WTC11 (cell line): ENCODE measurements around the gene G0S2. TPM values are rescaled to one million over a fixed set of nuclear protein-coding genes. Genes with fewer than 3 reads are reported as not detected.
"Not testable (repeated sequence)": the region's sequence is repeated elsewhere in the genome, so short reads cannot be mapped to it uniquely, and the experiment has no call there.

Experiments
- ATAC-seq: fragments of 200-7000 bp; cut with Tn5 transposase; 2 replicates; pipeline ENCODE4 v1.10.0; 2021; ENCODE audit warnings: mild to moderate bottlenecking, moderate library complexity
- CTCF ChIA-PET: fragments of 300-600 bp; sonication (Branson Sonifier 250); formaldehyde crosslinking; loops from one replicate; lab custom pipeline; 2021; ENCODE audit warnings: antibody characterized with exemption; lab: Charles Lee
- POLR2A ChIA-PET: fragments of 350-600 bp; sonication (Branson Sonifier 250); formaldehyde crosslinking; loops from one replicate; lab custom pipeline; 2021; ENCODE audit warnings: antibody characterized with exemption; lab: Charles Lee
- DNase-seq: peaks from one replicate; pipeline ENCODE4 v3.0.0; 2021; ENCODE audit warnings: low spot score
- H3K27ac Mint-ChIP-seq: 2 replicates; pipeline ENCODE4 v1.8.0; 2021; ENCODE audit warnings: mixed read lengths
- H3K27me3 Mint-ChIP-seq: 2 replicates; pipeline ENCODE4 v1.8.0; 2021; ENCODE audit warnings: low read depth, mild to moderate bottlenecking, moderate library complexity, mixed read lengths
- H3K36me3 Mint-ChIP-seq: 2 replicates; pipeline ENCODE4 v1.8.0; 2021; ENCODE audit warnings: mixed read lengths
- H3K4me1 Mint-ChIP-seq: 2 replicates; pipeline ENCODE4 v1.8.0; 2022; ENCODE audit warnings: mixed read lengths
- H3K4me3 Mint-ChIP-seq: 2 replicates; pipeline ENCODE4 v1.8.0; 2021; ENCODE audit warnings: mild to moderate bottlenecking, moderate library complexity, mixed read lengths
- H3K9me3 Mint-ChIP-seq: 2 replicates; pipeline ENCODE4 v1.8.0; 2021; ENCODE audit warnings: mixed read lengths
- CREM ChIP-seq: sonication (generic); formaldehyde crosslinking; IDR thresholded peaks from 2 replicates; pipeline ENCODE4 v1.8.1; 2022; ENCODE audit warnings: mild to moderate bottlenecking, missing genetic modification reagents, moderate library complexity
- ELF4 ChIP-seq: sonication (generic); formaldehyde crosslinking; IDR thresholded peaks from 2 replicates; pipeline ENCODE4 v1.8.1; 2022; ENCODE audit warnings: low read depth, mild to moderate bottlenecking, moderate library complexity, missing genetic modification reagents
- GABPB1 ChIP-seq: sonication (generic); formaldehyde crosslinking; IDR thresholded peaks from 2 replicates; pipeline ENCODE4 v1.8.1; 2023; ENCODE audit warnings: mild to moderate bottlenecking, missing genetic modification reagents
- IRF2 ChIP-seq: sonication (generic); formaldehyde crosslinking; IDR thresholded peaks from 2 replicates; pipeline ENCODE4 v1.8.0; 2022; ENCODE audit warnings: low read depth, missing genetic modification reagents, borderline replicate concordance
- KAT7 ChIP-seq: sonication (generic); formaldehyde crosslinking; IDR thresholded peaks from 2 replicates; pipeline ENCODE4 v1.8.1; 2023; ENCODE audit warnings: missing genetic modification reagents, mild to moderate bottlenecking, borderline replicate concordance
- MXD4 ChIP-seq: fragments of 250-450 bp; sonication (Bioruptor Pico); IDR thresholded peaks from 2 replicates; pipeline ENCODE4 v1.8.0; 2021; ENCODE audit warnings: mild to moderate bottlenecking, moderate library complexity, borderline replicate concordance
- NFATC4 ChIP-seq: fragments of 250-450 bp; sonication (Bioruptor Pico); IDR thresholded peaks from 2 replicates; pipeline ENCODE4 v1.9.0; 2021; ENCODE audit warnings: mild to moderate bottlenecking
- NR1H2 ChIP-seq: sonication (generic); formaldehyde crosslinking; IDR thresholded peaks from 2 replicates; pipeline ENCODE4 v1.9.0; 2021; ENCODE audit warnings: mild to moderate bottlenecking, moderate library complexity, missing genetic modification reagents
- SOX15 ChIP-seq: fragments of 250-450 bp; sonication (Bioruptor Pico); IDR thresholded peaks from 2 replicates; pipeline ENCODE4 v1.9.0; 2021; ENCODE audit warnings: mild to moderate bottlenecking
- TEAD1 ChIP-seq: sonication (generic); formaldehyde crosslinking; IDR thresholded peaks from 2 replicates; pipeline ENCODE4 v1.8.0; 2022; ENCODE audit warnings: mild to moderate bottlenecking, missing genetic modification reagents
- TEAD4 ChIP-seq: sonication (generic); formaldehyde crosslinking; IDR thresholded peaks from 2 replicates; pipeline ENCODE4 v1.8.0; 2022; ENCODE audit warnings: mild to moderate bottlenecking, missing genetic modification reagents
- TP53 ChIP-seq: sonication (generic); formaldehyde crosslinking; IDR thresholded peaks from 2 replicates; pipeline ENCODE4 v1.8.1; 2023; ENCODE audit warnings: mild to moderate bottlenecking, missing genetic modification reagents
- ZNF232 ChIP-seq: sonication (generic); formaldehyde crosslinking; IDR thresholded peaks from 2 replicates; pipeline ENCODE4 v1.8.0; 2022; ENCODE audit warnings: mild to moderate bottlenecking, missing genetic modification reagents
- total RNA-seq: library from RNA; stranded (reverse); gene quantifications from 3 replicates; pipeline ENCODE4 v1.2.3, GENCODE V29; 2021
- TF ChIP-seq, protein P1 (sequence below): sonication (generic); formaldehyde crosslinking; IDR thresholded peaks from 2 replicates; pipeline ENCODE4 v1.8.1; 2023; ENCODE audit warnings: mild to moderate bottlenecking, missing genetic modification reagents, borderline replicate concordance
- TF ChIP-seq, protein P2 (sequence below): sonication (generic); formaldehyde crosslinking; IDR thresholded peaks from 2 replicates; pipeline ENCODE4 v1.8.0; 2022; ENCODE audit warnings: mild to moderate bottlenecking, missing genetic modification reagents
- TF ChIP-seq, protein P3 (sequence below): sonication (generic); formaldehyde crosslinking; IDR thresholded peaks from 2 replicates; pipeline ENCODE4 v1.8.1; 2023; ENCODE audit warnings: mild to moderate bottlenecking, missing genetic modification reagents
- TF ChIP-seq, protein P4 (sequence below): sonication (generic); formaldehyde crosslinking; IDR thresholded peaks from 2 replicates; pipeline ENCODE4 v1.8.0; 2022; ENCODE audit warnings: mild to moderate bottlenecking, missing genetic modification reagents
- TF ChIP-seq, protein P5 (sequence below): sonication (generic); formaldehyde crosslinking; IDR thresholded peaks from 2 replicates; pipeline ENCODE4 v1.8.1; 2023; ENCODE audit warnings: mild to moderate bottlenecking, missing genetic modification reagents, moderate library complexity
- TF ChIP-seq, protein P6 (sequence below): sonication (generic); formaldehyde crosslinking; IDR thresholded peaks from 2 replicates; pipeline ENCODE4 v1.8.0; 2023; ENCODE audit warnings: mild to moderate bottlenecking, missing genetic modification reagents
- TF ChIP-seq, protein P7 (sequence below): fragments of 250-450 bp; sonication (Bioruptor Pico); IDR thresholded peaks from 2 replicates; pipeline ENCODE4 v1.9.0; 2021; ENCODE audit warnings: mild to moderate bottlenecking
- TF ChIP-seq, protein P8 (sequence below): sonication (generic); formaldehyde crosslinking; IDR thresholded peaks from 2 replicates; pipeline ENCODE4 v1.8.0; 2022; ENCODE audit warnings: mild to moderate bottlenecking, missing genetic modification reagents

Gene G0S2
- total RNA-seq, 1 experiment from 2014 or later: 0.81 TPM

DNA sequence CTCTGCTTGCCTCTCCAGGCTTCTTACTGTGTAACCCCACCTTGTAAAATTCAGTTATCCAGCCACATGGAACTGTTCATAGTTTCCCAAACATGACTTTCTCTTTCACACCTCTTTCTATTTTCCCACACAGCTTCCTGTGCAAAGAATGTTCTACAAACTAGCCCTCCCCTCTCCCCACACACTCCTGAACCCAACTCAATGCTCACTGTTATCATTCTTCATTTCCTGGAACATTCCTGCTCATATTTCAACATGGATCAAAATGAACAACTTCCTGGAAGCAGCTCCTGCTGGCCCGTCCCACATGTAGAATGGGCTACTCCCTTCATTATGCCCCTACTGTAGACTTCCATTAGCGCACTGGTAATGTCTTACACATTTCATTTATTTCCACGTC is 21.9 kb downstream of the G0S2 start (continued):
- TF ChIP-seq, protein P1, sequence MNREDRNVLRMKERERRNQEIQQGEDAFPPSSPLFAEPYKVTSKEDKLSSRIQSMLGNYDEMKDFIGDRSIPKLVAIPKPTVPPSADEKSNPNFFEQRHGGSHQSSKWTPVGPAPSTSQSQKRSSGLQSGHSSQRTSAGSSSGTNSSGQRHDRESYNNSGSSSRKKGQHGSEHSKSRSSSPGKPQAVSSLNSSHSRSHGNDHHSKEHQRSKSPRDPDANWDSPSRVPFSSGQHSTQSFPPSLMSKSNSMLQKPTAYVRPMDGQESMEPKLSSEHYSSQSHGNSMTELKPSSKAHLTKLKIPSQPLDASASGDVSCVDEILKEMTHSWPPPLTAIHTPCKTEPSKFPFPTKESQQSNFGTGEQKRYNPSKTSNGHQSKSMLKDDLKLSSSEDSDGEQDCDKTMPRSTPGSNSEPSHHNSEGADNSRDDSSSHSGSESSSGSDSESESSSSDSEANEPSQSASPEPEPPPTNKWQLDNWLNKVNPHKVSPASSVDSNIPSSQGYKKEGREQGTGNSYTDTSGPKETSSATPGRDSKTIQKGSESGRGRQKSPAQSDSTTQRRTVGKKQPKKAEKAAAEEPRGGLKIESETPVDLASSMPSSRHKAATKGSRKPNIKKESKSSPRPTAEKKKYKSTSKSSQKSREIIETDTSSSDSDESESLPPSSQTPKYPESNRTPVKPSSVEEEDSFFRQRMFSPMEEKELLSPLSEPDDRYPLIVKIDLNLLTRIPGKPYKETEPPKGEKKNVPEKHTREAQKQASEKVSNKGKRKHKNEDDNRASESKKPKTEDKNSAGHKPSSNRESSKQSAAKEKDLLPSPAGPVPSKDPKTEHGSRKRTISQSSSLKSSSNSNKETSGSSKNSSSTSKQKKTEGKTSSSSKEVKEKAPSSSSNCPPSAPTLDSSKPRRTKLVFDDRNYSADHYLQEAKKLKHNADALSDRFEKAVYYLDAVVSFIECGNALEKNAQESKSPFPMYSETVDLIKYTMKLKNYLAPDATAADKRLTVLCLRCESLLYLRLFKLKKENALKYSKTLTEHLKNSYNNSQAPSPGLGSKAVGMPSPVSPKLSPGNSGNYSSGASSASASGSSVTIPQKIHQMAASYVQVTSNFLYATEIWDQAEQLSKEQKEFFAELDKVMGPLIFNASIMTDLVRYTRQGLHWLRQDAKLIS (CRISPR knock-in tag): no peak
- TF ChIP-seq IRF2 (CRISPR knock-in tag) (no peak), GABPB1 (CRISPR knock-in tag) (no peak), NFATC4 (CRISPR knock-in tag) (no peak), NR1H2 (CRISPR knock-in tag) (no peak), SOX15 (no peak), ELF4 (CRISPR knock-in tag) (no peak)
- TF ChIP-seq, protein P2, sequence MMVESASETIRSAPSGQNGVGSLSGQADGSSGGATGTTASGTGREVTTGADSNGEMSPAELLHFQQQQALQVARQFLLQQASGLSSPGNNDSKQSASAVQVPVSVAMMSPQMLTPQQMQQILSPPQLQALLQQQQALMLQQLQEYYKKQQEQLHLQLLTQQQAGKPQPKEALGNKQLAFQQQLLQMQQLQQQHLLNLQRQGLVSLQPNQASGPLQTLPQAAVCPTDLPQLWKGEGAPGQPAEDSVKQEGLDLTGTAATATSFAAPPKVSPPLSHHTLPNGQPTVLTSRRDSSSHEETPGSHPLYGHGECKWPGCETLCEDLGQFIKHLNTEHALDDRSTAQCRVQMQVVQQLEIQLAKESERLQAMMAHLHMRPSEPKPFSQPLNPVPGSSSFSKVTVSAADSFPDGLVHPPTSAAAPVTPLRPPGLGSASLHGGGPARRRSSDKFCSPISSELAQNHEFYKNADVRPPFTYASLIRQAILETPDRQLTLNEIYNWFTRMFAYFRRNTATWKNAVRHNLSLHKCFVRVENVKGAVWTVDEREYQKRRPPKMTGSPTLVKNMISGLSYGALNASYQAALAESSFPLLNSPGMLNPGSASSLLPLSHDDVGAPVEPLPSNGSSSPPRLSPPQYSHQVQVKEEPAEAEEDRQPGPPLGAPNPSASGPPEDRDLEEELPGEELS (CRISPR knock-in tag): no peak
- TF ChIP-seq, protein P3, sequence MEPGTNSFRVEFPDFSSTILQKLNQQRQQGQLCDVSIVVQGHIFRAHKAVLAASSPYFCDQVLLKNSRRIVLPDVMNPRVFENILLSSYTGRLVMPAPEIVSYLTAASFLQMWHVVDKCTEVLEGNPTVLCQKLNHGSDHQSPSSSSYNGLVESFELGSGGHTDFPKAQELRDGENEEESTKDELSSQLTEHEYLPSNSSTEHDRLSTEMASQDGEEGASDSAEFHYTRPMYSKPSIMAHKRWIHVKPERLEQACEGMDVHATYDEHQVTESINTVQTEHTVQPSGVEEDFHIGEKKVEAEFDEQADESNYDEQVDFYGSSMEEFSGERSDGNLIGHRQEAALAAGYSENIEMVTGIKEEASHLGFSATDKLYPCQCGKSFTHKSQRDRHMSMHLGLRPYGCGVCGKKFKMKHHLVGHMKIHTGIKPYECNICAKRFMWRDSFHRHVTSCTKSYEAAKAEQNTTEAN: no peak

DNA sequence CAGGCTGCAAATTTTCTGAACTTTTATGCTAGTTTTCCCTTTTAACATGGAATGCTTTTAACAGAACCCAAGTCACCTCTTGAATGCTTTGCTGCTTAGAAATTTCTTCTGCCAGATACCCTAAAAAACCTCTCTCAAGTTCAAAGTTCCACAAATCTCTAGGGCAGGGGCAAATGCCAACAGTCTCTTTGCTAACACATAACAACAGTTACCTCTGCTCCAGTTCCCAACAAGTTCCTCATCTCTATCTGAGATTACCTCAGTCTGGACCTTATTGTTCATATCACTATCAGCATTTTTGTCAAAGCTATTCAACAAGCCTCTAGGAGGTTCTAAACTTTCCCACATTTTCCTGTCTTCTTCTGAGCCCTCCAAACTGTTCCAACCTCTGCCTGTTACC is 25.5 kb downstream of the G0S2 start:
- POLR2A ChIA-PET, H3K9me3 Mint-ChIP-seq: not testable (repeated sequence)
- CTCF ChIA-PET: interaction anchor here (0.6 to 1.2 kb wide), 2 partner anchors 47 to 155 kb away, joined by 3 to 4 read pairs; no protein-coding TSS in a partner anchor

DNA sequence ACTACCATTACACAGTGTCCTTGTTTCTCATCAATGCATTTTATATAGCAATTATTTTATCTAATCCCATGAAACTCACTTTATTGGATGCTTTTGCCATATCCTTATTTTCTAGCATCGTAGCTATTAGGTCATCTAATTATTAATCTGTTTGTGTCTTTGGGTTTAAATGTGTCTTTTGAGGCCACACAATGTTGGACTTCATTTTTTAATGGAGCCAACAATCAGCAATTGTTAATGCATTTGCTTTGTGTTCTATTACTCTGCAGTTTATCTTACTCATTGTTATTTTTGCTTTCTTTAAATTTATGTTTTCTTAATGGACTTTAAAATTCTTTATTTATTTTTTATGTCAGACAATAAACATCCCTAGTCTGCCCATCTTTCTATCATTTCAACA is 27.6 kb downstream of the G0S2 start:
- ATAC-seq: no peak
- Mint-ChIP-seq H3K4me3 (no peak overlapping the region), H3K27me3 (no peaks in the 10 kb centered on the region; the same call in 1 of the 2 replicates), H3K27ac (no peak overlapping the region), H3K4me1 (peaks cover 8% of the 10 kb centered on the region), H3K9me3 (no peaks in the 10 kb centered on the region), H3K36me3 (no peaks in the 10 kb centered on the region)
- ChIA-PET CTCF (no interaction called here), POLR2A (no interaction called here)
- no peak for DNase-seq
- TF ChIP-seq KAT7 (CRISPR knock-in tag) (no peak), CREM (CRISPR knock-in tag) (no peak), ZNF232 (CRISPR knock-in tag) (no peak), MXD4 (no peak), TP53 (no peak), TEAD1 (CRISPR knock-in tag) (no peak), TEAD4 (CRISPR knock-in tag) (no peak)
- TF ChIP-seq, protein P4, sequence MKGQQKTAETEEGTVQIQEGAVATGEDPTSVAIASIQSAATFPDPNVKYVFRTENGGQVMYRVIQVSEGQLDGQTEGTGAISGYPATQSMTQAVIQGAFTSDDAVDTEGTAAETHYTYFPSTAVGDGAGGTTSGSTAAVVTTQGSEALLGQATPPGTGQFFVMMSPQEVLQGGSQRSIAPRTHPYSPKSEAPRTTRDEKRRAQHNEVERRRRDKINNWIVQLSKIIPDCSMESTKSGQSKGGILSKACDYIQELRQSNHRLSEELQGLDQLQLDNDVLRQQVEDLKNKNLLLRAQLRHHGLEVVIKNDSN (CRISPR knock-in tag): no peak
- TF ChIP-seq, protein P5, sequence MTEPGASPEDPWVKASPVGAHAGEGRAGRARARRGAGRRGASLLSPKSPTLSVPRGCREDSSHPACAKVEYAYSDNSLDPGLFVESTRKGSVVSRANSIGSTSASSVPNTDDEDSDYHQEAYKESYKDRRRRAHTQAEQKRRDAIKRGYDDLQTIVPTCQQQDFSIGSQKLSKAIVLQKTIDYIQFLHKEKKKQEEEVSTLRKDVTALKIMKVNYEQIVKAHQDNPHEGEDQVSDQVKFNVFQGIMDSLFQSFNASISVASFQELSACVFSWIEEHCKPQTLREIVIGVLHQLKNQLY (CRISPR knock-in tag): no peak
- TF ChIP-seq, protein P6, sequence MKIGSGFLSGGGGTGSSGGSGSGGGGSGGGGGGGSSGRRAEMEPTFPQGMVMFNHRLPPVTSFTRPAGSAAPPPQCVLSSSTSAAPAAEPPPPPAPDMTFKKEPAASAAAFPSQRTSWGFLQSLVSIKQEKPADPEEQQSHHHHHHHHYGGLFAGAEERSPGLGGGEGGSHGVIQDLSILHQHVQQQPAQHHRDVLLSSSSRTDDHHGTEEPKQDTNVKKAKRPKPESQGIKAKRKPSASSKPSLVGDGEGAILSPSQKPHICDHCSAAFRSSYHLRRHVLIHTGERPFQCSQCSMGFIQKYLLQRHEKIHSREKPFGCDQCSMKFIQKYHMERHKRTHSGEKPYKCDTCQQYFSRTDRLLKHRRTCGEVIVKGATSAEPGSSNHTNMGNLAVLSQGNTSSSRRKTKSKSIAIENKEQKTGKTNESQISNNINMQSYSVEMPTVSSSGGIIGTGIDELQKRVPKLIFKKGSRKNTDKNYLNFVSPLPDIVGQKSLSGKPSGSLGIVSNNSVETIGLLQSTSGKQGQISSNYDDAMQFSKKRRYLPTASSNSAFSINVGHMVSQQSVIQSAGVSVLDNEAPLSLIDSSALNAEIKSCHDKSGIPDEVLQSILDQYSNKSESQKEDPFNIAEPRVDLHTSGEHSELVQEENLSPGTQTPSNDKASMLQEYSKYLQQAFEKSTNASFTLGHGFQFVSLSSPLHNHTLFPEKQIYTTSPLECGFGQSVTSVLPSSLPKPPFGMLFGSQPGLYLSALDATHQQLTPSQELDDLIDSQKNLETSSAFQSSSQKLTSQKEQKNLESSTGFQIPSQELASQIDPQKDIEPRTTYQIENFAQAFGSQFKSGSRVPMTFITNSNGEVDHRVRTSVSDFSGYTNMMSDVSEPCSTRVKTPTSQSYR (CRISPR knock-in tag): no peak
- TF ChIP-seq, protein P7, sequence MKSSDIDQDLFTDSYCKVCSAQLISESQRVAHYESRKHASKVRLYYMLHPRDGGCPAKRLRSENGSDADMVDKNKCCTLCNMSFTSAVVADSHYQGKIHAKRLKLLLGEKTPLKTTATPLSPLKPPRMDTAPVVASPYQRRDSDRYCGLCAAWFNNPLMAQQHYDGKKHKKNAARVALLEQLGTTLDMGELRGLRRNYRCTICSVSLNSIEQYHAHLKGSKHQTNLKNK (CRISPR knock-in tag): no peak
- TF ChIP-seq, protein P8, sequence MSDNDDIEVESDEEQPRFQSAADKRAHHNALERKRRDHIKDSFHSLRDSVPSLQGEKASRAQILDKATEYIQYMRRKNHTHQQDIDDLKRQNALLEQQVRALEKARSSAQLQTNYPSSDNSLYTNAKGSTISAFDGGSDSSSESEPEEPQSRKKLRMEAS (CRISPR knock-in tag): no peak

More for the DNA sequence above, 25.5 kb downstream of the G0S2 start:
- not testable (repeated sequence) for H3K27me3 Mint-ChIP-seq, DNase-seq, H3K4me3 Mint-ChIP-seq, H3K36me3 Mint-ChIP-seq, ATAC-seq, H3K4me1 Mint-ChIP-seq, H3K27ac Mint-ChIP-seq
